GM12872 (cell line): Measurements from ENCODE around the gene METRNL.

Source experiments
- TF ChIP-seq, protein P1 (sequence below): IDR thresholded peaks from 3 replicates; pipeline ENCODE4 v1.5.1; 2011; ENCODE audit warnings: low read depth, mild to moderate bottlenecking, low read length, moderate library complexity; ENCODE audit not compliant: insufficient read depth

The METRNL gene

DNA sequence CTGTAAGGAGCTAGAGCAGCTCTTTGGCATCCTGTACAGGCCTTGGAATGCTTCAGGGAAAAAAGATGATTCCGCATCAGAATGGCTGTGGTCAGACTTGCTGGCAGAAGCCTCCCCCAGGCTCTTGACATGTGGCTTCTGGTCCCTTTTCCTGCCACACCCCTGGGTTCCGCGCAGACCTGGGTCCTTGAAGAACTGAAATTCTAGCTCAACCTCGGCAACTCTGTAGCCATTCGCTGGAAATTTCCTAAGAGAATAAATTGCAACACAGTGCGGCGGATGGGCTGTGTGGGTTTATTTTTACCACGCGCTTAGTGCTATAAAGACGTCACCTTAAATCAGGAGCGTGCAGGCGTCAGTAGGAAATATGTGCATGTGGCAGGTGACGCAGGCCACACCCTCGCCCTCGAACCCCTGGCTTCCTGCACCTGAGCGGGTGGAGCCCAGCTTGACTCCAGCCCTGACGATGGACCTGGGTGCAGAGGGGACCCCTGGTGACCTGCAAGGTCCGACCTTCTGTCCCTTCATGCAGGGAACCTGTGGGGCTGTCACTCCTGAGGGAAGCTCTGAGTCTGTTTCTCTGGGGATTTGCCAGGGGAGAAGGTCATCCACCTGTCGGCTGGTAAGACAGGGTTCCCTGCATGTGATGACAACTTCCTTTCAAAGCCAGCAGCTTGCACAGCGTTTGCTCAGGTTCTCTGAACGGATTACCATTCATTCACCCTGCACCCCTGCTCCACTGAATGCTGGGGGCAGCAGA, 46.3 kb downstream of the METRNL start:
- TF ChIP-seq, protein P1, sequence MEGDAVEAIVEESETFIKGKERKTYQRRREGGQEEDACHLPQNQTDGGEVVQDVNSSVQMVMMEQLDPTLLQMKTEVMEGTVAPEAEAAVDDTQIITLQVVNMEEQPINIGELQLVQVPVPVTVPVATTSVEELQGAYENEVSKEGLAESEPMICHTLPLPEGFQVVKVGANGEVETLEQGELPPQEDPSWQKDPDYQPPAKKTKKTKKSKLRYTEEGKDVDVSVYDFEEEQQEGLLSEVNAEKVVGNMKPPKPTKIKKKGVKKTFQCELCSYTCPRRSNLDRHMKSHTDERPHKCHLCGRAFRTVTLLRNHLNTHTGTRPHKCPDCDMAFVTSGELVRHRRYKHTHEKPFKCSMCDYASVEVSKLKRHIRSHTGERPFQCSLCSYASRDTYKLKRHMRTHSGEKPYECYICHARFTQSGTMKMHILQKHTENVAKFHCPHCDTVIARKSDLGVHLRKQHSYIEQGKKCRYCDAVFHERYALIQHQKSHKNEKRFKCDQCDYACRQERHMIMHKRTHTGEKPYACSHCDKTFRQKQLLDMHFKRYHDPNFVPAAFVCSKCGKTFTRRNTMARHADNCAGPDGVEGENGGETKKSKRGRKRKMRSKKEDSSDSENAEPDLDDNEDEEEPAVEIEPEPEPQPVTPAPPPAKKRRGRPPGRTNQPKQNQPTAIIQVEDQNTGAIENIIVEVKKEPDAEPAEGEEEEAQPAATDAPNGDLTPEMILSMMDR: no peak

DNA sequence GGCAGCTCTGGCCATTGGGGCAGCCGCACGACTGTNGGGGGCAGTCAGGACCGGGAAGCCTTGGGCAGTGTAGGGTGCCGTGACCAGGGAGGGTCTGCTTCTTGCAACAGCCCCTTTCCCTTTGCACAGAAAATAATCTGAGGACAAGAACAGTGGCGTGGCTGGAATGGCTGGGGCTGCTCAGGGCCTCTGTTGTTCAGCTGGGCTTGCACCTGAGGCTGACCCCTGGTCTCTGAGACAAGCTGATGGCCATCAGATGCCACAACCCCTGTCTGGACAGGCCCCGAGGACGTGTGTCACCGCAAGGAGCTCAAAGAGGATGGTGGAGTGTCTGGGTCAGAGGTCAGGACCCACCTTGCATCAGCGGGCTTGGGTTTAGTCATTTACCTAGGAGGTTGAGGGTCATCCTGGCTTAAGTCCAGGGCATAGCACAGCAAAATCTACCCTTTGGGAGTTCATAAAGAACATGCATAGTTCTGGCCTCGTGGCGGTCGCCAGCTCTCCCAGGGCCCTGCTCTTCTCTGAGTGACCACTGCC, 46.9 kb downstream of the METRNL start:
- TF ChIP-seq, protein P1: no peak

DNA sequence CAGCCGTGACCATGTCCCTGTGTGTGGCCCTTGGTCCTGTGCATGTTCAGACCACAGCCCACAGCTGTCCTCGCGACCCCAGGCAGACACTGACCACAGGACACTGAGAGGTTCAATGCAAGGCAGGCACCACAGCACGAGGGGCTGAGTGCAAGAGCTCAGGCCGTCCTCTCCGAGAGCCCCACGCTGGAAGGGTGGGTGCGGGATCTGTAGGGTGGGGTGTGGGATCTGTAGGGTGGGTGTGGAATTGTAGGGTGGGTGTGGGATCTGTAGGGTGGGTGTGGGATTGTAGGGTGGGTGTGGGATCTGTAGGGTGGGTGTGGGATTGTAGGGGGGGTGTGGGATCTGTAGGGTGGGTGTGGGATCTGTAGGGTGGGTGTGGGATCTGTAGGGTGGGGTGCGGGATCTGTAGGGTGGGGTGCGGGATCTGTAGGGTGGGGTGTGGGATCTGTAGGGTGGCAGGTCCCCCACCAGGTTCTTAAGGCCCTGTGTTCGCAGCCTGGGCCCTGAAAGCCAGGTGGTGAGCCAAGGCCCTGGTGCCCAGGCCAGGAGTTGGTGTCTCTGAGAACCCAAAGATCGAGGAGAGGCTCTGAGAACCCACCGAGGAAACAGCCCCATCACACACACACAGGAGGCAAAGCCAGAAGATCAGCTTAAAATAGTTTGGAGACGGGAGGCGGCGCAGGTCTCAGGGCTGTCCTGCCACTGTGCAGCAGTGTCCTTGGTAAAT, 48.2 kb downstream of the METRNL start:
- TF ChIP-seq, protein P1: no peak

DNA sequence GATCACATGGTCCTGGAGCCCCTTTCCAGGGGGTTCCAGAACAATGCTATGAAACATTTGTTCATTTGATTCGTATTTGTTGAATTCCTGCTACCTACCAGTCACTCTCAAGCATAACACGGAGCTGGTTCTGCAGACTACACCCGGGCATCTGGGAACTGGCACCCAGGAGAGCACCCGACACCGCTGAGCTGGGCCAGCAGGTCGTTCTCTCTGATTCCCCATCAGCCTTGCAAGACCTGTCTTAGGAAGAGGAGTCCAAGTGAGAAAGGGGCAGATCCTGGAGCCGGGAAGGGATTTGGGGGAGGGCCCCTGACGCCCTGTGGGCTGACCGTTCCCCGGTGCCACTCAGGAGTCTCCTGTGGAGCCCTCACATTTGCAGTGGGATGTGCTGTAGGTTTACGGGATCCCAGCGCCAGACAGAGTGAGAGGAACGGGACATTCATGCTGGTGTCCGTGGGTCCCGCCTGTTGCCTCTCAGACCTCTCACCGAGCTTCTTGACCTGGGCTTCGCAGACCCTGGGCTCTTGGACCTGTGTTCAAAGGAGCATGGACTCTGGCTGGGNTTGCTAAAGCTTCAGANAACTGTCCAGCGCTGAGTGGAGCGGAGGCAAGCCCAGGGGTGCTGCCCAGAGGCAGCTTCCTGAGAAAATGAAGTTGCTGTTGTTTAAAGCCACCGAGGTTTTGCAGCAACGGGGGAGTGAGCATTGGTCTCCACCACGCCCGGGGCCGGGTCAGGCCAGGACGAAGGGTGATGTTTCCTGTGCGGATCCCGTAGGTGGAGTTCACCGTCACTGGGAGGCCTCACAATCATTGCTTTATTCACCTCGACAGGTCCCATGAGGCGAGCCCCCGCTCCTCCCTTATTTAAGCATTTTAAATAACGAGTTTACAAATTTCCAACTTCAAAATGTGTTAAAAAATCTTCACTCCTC, 49.2 kb downstream of the METRNL start:
- TF ChIP-seq, protein P1: no peak

DNA sequence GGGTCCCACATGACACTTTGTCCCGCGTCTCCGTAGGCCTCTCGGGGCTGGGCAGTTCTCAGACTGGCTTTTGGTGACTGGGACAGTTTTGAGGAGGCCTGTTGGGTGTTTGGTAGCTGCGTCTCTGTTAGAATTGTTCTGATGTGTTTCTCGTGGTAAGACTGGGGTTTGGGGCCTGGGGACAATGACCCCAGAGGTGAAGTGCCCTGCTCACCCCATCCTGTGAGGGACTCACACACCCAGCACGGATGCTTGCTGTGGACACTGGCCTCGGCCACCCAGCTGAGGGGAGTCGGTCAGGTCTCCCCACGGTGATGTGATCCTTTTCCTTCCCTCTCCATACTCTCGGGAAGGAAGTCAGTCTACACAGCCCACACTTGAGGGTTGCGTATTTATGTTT, 50.3 kb downstream of the METRNL start:
- TF ChIP-seq, protein P1: no peak

DNA sequence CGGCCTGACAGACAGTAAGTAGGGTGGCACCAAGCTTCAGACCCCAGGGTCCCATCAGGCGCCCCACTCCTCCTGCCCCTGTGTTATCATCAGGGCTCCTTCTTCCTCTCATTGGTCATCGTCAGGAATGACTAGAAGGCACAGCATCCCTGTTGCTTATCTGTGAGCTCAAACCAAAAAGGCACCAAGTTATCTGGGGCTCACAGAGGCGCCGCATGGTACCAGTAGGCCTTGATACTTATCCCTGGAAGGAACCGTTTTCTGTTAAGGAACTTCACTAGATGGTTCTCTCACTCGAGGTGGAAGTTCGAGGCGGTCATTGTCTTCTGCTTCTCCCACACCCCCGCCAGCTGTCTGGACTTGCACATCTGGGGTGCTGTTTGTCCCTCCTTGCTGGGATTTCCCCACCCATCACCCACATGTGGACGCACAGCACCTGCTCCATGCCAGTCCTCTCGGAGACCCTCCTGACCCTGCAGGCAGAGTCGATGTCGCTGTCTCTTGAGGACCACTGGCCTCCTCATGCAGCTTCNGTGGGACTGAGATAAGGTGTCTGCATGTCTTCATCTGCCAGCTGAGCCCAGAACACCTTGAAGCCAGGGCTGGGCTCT, 52.1 kb downstream of the METRNL start:
- TF ChIP-seq, protein P1: no peak
